NCI-H2107 (cell line): Measurements from ENCODE around the gene MAN1A1.

Experiments used
- DNase-seq: peaks from one replicate; lab custom pipeline; 2025; lab: John Stamatoyannopoulos, UW

MAN1A1 gene

DNA sequence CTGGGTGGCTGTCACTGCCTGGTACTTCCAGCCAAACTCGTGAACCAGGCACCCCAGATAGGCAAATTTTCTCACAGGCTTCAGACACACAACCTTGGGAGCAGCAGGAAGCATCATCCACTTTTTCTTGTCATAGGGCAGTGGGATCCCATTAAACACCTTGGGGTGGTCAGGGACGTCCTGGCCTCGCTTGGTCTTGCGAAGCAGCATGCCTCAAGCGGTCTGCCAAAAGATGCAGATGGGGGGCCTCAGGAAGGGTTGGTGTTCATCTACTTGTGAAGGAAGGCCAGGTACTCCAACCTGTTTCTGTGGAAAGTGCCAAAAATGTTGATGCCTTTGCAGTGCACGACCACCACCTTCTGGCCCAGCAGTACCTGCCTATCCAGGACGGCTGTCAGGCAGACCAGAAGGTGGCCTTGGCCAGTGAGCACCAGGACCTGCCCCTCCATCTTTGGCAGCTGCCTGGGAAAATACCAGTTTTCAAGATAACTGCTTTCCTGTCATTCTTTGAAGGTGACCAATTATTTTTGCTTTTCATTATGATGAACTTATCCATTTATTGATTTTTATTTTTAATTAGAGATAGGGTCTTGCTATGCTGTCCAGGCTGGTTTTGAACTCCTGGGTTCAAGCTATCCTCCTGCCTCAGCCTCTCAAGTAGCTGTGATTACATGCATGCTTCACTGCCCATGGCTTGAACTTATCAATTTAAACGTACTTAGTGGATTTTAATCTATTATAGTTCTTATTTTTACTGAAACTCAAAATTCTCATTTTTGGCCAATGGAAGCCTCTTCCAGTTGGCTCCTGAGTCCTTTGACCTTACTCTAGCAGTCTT lies 80.1 kb downstream of the MAN1A1 start:
- DNase-seq: no peak

DNA sequence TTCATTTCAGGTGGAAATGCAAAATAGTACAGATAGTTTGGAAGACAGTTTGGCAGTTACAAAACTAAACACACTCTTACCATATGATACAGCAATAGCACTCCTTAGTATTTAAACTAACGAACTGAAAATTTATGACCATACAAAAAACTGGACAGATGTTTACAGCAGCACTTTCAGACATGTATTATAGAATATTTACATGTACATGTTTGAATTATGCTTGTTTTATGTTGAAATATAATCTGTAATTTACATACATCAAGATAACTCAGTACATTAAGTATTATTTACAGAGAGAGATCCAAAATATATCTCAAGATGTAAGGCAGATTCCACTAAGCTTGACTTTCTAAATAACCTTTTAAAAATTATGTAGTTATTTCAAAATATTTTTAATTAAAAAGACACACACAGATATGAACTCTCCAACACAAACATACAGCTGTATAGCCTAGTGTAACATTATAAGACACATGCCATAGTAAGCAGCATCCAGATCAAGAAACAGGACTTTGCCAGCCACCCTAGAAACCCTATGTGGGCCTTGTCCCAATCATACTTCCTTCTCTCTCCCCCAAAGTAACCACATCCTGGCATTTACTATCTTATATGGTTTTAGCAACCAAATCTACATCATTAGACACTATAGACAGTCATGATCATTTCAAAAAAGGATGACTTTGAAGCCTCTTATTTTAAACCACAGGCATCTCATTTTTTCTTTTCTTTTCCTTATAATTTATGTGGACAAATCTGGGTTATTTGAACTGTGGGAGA lies 82.2 kb downstream of the MAN1A1 start:
- no peak for DNase-seq

GRCh38 chr6:119264854-119265397 lies 84.6 kb downstream of the MAN1A1 start:
- DNase-seq: no peak

DNA sequence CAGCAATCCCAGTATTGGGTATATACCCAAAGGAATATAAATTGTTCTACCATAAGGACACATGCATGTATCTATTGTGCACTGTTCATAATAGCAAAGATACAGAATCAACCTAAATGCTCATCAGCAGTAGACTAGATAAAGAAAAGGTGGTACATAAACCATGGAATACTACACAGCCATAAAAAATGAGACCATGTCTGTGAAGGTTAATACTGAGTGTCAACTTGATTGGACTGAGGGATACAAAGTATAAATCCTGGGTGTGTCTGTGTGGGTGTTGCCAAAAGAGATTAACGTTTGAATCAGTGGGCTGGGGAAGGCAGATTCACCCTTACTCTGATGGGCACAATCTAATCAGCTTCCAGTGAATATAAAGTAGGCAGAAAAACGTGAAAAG lies 86.9 kb downstream of the MAN1A1 start:
- DNase-seq: no peak

DNA sequence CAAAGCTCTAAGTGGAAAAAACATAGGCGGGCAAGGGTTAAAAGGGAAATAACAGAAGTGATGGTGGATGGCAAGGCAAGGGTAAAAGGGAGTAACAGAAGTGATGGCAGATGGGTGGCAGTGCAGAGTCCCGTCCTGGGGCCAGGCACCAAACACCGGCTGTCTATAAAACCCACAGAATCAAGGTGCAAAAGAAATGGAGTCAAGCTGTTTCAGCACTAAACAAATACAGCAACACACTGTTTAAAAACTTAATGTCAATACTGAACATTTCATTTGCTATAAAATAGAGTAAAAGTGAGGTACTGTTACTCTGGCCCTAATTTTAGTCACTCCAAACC lies 87.6 kb downstream of the MAN1A1 start:
- DNase-seq: no peak

DNA sequence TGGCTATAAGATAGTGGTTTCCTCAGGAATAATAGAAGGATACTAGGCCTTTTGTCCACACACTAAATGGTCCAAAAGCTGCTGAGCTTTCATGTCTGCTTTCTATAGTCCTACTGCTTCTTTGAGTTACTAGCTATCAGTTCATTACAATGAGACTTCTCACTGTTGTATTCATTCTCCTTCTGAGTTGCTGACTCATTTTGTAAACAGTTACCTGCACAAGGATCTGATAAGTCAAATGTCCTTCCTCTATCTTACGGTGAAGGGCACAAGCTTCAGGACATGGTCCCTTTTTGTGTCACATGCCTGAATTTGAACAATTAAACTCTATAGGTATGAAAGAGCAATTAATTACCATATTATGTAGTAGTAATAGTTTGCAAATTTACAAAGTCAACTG lies 90.5 kb downstream of the MAN1A1 start:
- no peak for DNase-seq

DNA sequence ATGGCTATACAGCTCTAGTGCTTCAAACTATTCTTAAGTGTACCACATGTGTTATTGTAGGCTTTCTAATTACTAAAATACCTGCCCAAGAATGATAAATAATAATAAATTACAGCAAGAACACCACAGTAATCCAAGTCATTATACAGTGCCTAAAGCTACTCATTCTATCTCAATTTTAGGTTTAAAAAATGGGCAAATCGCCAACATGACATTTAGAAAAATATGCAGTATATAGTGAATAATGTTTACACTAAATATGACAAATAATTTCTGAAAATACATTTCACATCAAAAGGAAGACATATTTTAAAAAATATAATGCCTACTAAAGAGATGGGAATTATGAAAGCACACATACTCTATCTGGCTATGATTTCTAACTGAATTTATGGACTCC lies 91.8 kb downstream of the MAN1A1 start:
- no peak for DNase-seq

DNA sequence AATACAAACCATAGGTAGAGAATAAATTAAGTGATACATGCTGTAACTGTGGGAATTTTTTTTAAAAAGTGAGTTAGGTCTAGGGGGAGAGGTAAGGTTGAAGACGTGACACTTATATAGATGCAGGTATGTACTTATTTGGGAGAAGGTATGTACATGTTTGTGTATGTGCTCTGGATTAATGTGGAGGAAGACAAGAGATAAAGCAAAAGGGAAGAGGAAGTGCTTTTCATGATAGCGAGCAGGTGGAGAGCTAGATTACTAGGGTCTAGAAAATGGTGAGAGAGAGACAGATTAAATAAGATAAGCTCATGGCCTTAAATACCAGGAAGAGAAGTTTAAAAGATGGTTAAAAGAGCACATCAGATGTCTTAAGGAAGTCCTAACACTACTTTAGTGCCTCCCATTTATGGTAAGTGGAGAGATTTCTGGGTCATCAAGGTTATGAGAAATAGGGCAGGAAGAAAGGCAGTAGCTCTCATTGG lies 92.5 kb downstream of the MAN1A1 start:
- no peak for DNase-seq

GRCh38 chr6:119256392-119256791 lies 93.2 kb downstream of the MAN1A1 start:
- no peak for DNase-seq

DNA sequence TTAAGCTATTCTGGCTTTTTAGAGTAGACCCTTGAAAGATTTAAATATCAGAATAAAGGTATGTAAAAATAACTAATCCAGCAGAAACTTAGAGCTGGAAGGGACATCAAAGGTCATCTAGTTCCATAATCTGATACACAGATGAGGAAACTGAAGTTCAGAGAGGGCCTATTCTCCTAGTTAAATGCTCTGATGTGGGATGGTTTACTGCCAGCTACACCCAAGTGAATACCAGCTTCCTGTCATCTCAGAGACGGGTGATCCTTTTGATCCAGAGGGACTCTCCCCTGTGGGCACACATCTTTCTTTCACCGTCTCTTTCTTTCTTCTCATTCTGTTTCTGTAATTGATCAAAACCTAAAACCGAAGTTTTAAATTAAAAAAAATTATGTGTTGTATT lies 94.1 kb downstream of the MAN1A1 start:
- DNase-seq: no peak

DNA sequence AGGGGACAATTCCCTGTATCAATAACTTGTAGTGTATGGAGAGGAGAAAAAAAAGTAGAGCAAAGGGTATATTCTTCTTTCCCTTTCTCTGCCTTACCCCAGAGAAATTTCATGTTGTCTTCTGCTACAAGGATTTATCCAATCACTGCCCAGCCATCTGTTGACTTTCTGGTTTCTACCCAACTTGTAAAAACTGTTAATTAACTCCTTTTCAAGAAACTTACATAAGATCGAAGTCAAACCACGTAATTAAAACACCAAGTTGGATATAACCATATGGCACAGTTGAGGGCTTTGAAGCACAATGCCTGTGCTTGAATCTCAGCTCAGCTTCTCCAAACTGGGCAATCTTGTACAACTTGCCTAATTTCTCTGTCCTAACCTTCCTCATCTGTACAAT lies 99.5 kb downstream of the MAN1A1 start:
- DNase-seq: no peak

GRCh38 chr6:119249319-119249718 lies 100.2 kb downstream of the MAN1A1 start:
- no peak for DNase-seq

DNA sequence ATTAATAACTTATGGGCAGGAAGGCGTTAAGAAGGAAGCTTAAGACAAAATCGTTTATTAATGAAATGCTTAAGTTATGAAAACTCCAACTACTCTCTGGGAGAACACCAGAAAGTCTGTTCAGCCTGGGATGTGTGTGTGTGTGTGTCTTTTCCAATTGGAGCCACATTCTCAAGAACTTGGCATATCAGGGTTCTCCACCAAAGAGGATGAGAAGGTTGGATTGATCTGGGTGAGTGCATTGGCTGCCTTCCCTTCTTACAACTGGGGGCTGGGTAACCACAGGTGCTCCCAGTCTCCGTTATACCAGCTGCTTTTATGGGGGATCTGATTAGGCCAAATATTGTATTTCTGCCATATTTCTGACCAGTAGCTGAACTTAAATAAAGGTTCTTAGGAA lies 102.1 kb downstream of the MAN1A1 start:
- no peak for DNase-seq

DNA sequence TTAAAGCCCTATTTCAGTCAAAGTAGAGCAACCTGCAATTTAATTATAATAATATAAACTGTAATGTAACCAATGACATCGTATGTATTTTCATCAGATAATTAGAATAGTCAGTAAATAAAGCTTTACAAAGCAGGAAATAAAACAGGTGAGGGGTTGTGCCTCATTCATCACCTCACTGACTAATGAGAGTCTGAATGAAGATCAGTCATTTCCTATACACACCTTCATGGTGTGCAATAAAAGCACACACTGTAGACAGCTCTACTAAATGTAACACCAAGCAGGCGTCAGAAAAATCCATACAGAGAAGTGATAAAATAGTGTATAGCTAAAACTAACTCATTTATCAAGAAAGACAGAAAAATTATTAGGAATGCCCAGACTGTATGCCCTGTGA lies 105.9 kb downstream of the MAN1A1 start:
- no peak for DNase-seq

DNA sequence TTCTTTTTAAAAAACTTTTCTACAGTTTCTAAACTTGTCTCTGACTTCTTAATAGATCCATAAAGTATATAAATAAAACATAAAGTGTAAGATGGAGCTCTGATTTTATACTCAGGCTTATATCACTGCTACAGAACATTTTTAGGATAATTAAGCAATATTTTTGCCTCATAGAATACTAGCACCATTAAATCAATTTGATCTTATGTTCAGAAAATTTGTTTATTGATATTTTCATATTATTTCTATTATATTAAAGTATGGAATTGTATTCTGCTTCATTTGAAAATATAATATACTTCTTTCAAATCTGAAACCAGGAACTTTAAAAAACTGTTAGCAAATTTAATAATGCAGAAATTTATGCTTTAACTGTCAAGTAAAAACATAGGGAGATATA lies 106.5 kb downstream of the MAN1A1 start:
- DNase-seq: no peak

- DNase-seq: no peak
Measured at GRCh38 chr6:119241540-119242309, 107.8 kb downstream of the MAN1A1 start.

DNA sequence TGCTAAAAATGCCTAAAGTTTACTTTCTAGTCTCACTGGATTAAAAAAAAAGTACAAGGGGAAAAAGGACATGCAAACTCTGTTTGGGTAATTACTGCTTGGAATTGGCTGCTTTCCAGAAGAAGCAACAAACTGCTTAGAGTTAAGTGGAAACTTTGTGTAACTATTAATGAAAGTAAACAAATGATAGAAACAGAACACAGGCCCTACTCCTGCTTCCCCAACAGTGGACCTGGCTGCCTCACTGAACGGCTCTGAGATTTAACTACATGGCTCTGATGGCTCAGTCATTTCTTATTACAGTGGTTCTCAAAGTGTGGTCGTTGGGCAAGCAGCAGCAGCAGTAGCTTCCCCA lies 108.5 kb downstream of the MAN1A1 start:
- no peak for DNase-seq

- no peak for DNase-seq
Measured at GRCh38 chr6:119240257-119241110, 109.1 kb downstream of the MAN1A1 start.

- DNase-seq: no peak
Measured at GRCh38 chr6:119237177-119237715, 112.3 kb downstream of the MAN1A1 start.

GRCh38 chr6:119234941-119235340 lies 114.6 kb downstream of the MAN1A1 start:
- DNase-seq: no peak

- DNase-seq: no peak
Measured at GRCh38 chr6:119234457-119234856, 115.1 kb downstream of the MAN1A1 start.
